GM19395 (cell line): ENCODE measurements around the gene TNXB.
"Not testable (repeated sequence)": the region's sequence is repeated elsewhere in the genome, so short reads cannot be mapped to it uniquely, and the experiment has no call there.

Source experiments
- ATAC-seq: cut with Tn5 transposase; IDR thresholded peaks from one replicate; pipeline ENCODE4 v1.9.1; 2021; ENCODE audit warnings: mild to moderate bottlenecking, moderate library complexity; ENCODE audit not compliant: unreplicated experiment

Gene TNXB

DNA sequence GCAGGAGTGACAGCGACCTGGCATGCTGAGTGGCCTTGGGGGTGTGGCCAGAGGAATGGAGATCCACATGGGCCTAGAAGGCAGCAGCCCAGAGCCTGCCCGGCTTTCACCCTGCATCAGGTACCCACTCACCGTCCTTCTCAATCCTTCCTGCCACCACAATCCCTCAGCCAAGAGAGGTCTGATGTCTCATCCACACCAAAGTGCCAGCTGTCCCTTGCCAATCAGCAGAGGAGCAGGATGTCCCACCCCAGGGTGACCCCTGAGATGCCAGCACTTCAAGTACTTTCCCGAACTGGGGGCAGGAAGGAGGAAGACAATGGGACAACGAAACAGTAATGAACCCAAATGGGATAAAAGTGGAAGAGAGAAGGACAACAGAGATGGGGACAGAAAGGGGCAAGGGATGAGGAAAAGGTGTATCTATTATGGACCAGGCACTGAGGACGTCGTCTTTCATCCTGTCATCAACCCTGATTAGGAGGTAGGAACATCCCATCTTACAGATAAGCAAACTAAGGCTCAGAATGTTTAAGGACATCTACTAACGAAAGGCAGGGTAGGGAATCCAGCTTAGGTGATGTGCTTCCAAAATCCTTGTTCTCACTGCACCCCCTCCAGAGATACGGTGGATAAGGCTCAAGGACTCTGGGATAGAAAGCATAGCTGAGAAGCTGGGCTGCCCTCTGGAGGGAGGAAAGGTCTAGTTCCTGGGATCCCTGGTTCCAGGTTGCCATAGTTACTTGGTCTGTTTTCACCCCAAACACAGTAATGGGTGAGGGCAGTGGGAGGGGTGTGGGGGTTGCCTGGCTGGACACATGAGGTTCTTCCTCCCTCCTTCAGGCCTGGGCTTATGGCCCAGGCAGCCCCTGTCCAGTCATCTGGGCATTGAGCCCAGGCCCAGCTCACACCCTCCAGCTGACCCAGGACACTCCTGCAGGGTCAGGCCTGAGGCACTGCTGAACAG, 4.5 kb upstream of the TNXB start:
- no peak for ATAC-seq

DNA sequence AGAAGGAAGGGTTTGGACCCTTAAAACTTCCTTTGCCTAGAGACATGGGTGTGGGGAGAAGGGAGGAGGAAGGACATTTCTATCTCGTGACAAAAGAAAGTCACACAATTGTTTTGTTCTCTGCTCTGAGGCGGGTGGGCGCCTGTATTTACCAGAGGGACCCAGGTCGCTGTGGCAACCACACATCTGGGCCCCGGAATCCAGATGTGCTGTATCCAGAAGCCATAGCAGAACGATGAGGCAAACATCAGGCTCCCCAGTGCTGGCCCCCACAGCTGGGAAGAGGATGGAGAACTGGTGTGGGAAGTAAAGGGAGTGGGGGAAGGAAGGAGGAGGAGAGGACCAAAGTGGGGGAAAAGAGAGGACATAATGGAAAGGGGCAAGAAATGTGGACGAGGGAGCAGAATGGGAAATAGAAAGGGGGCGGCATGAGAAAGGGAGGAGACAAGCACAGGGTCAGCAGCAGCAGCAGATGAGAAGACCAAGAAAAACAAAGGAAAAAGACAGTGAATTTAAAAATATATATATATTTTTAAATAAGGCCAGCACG, 3.4 kb upstream of the TNXB start:
- ATAC-seq = no peak

DNA sequence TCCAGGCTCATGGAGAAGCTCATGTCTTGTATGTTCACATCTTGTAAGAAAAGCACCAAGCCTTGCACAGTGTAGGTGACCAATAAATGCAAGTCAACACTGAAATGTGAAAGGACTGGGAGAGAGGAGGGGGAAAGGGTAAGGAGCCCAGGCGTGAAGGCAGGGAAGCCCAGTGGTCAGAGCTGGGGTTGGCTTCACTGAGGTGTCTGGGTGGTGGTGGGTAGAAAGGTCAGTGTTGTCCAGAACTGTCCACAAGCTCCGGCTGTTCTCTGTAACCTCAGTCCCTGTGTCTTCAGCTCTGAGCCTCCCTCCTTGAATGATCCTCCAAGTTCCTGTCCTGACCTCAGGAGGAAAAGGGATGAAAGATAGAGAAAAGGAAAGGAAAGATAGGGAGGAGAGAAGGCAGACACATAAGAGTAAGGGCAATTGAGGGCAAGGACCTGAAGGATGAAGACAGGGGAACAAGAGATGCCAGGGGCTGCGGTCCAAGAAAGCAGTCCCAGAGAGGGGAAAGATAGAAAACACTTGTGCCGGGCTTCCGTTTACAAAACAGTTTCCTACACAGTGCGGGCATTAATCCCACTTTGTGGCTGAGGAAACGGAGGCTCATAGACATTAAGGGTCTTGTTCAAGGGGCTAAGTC, 2.4 kb upstream of the TNXB start:
- no peak for ATAC-seq

DNA sequence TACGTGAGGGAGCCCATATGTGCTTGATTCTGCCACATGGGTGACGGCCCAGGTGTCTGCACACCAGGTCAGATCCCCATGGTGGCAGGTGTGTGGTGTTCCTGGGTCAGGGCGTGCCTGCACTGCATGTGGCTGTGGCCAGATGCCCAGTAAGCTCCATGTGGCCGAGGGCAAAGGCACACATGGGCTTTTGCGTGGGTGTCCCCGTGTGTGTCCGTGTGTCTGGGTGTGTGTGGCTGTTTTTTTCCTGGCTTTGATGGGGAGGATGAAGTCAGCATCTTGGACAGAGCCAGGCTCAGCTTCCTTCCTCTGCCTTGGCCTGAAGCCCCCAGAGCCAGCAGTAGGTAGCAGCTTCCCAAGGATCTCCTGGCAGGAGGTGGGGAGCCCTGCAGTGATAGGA, 1.5 kb upstream of the TNXB start:
- no peak for ATAC-seq

DNA sequence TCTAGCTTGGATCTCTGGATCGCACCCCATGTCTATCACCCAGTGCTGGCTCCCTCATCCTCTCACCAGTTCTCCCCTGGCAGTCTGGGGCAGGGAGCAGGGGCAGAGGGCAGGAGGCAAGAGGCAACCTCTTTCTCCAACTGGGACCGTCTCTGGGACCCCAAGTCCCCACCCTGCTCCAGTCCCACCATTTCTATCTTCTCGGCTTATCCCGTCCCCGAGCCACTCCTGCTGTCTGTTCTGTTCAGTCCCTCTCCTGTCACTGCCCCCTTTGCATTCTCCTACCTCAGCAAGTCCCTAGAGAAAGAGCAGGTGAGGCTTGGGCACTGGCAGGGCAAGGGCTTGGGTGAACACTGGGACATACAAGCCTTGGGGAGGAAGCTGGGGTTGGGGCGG, 625 bp upstream of the TNXB start:
- ATAC-seq = no peak

DNA sequence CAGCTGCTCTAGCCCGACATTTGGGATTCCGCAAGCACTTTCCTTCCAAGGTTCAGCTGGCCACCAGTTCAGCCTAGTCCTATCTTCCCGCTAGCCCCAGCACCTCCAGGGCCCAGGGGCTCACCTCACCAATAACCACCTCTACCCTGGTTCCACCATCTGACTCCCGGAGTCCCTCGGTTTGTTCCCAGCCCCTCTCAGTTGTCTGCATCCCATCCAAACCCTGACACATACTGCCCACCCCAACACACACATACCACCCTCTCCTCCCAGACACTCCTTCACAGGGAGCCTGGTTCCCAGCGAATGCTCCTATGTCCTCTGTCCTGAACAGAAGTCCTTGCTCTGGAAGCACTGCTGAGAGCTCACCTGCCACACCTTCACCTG, 418 bp downstream of the TNXB start:
- ATAC-seq = no peak

DNA sequence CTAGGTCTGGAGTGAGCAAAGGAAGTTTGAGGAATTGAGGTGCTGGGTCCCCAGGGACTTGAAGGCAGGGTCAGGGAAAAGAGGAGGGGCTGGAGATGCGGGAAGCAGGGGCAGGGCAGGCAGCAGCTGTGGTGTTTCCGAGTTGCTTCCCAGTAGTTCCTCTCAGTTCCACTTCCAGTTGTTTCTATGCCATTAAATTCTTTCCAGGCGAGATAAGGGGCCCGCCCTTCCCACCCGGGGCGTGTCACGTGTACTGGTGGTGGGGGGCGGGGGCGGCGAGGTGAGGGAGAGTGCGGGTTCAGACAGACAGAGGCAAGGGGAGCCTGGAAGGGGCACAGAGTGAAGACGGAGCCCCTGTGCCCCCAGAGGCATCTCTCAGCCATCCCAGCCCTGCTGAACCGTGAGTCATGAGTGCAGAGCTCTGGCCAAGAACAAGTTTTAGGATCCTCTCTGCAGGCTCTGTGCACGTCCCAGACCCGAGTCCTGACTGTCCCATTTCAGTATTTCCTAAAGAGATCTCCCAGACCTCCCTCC, 977 bp downstream of the TNXB start:
- no peak for ATAC-seq

DNA sequence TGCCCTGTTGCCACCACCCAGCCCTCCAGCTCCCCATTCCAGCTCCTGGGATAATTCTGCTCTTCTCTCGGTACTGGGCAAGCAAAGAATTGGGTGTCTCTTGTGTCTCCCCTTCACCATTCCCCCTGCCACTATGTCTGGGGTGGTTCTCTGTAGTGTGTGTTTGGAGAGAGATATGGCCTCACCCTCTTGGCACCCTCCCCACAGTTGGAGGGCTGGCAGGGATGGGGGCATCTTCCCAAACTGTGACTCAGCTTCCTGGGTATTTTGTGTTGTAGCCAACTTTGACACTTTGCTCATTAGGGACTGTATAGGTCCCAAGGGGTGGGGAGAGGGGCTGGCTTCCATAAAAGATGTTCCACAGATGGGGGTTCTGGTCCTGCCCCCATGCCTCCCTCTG, 1.7 kb downstream of the TNXB start:
- no peak for ATAC-seq

DNA sequence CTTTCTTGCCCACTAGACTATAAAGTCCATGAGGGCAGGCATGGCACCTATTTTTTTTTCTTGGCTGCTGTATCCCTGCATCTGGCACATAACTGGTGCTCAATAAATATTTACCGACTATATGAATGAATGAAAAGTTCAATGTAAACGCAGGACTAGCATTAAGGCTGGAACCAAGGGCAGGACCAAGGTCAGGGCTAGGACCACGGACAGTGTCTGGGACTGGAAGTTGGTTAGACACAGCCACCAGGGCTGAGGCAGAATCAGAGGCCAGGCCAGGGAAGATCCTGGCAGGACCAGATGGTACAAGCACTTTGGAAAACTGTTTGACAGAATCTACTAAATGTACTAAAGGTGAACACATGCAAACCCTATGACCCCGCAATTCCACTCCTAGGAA, 3.7 kb downstream of the TNXB start:
- no peak for ATAC-seq

DNA sequence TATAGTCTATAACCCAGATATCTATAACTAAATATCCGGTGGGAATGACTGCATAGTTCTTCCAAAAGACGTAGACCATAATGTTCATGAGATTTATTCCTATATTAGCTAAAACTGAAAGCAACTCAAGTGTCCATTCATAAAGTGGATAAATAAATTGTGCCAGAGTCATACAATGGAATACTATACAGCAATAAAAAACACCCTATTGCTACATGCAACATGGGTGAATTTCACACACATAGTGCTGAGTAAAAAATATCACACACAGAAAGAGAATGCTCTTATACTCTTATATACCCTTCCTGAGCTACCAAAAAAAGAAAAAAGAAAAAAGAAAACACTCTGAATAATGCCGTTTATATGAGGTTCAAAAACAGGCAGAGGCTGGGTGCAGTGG, 6.9 kb downstream of the TNXB start:
- ATAC-seq = no peak

DNA sequence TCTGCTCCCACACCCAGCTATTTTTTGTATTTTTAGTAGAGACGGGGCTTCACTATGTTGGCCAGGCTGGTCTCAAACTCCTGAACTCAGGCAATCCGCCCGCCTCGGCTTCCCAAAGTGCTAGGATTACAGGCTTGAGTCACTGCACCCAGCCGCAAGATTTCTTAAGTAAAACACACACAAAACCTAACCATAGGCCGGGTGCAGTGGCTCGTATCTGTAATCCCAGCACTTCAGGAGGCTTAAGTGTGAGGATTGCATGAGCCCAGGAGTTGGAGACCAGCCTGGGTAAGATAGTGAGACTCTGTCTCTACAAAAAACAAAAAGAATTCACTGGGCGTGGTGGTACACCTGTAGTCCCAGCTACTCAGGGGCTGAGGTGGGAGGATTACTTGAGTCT, 8.9 kb downstream of the TNXB start:
- not testable (repeated sequence) for ATAC-seq

DNA sequence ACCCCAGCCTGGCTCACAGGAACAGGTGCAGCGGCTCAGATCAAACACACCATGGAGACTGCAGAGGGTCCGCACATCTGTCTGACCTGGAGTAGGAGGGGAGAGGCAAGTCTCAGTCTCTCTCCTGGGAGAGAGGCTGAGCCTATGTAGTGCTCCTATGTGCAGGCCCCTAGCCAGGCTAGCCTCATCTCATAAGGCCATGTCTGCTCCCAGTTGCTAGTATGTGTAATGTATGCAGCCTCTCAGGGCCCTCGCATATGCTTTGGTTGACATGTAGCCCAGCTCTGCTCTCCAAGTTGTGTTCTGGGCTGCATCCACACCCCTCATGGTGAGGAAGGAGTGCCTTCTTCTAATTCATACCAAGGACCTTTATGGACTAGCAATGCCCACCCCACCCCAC, 11.8 kb downstream of the TNXB start:
- no peak for ATAC-seq

DNA sequence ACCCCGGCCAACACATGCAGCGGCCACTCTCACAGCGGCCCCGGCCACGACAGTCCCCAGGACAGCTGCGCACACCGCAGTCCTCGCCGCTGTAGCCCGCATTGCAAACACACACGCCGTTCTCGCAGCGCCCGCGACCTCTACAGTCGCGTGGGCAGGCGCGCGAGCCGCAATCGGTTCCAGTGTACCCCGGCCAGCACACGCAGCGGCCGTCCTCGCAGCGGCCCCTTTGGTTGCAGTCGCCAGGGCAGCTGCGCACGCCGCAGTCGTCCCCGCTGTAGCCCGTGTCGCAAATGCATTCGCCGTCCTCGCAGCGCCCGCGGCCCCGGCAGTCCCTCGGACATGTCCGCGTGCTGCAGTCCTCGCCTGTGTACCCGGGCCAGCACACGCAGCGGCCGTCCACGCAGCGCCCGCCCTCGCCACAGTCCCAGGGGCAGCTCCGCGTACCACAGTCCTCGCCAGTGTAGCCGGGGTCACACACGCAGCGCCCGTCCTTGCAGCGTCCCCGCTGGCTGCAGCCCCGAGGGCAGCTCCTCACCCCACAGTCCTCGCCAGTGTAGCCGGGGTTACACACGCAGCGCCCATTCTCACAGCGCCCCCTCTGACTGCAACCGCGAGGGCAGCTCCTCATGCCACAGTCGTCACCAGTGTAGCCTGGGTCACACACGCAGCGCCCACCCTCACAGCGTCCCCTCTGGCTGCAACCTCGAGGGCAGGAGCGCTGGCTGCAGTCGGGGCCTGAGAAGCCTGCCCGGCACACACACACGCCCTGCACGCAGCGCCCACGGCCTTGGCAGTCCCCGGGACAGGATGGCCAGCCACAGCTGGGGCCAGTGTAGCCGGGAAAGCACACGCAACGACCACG, 12.5 kb downstream of the TNXB start:
- ATAC-seq = no peak

DNA sequence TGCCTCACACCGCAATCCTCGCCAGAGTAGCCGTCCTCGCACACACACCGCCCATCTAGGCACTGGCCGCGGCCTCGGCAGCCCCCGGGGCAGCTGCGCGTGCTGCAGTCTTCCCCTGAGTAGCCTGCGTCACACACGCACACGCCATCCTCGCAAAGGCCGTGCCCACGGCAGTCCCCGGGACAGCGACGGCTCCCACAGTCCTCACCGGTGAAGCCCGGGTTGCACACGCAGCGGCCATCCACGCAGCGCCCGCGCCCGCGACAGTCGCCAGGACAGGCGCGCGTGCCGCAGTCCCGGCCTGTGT, 13.1 kb downstream of the TNXB start:
- no peak for ATAC-seq

DNA sequence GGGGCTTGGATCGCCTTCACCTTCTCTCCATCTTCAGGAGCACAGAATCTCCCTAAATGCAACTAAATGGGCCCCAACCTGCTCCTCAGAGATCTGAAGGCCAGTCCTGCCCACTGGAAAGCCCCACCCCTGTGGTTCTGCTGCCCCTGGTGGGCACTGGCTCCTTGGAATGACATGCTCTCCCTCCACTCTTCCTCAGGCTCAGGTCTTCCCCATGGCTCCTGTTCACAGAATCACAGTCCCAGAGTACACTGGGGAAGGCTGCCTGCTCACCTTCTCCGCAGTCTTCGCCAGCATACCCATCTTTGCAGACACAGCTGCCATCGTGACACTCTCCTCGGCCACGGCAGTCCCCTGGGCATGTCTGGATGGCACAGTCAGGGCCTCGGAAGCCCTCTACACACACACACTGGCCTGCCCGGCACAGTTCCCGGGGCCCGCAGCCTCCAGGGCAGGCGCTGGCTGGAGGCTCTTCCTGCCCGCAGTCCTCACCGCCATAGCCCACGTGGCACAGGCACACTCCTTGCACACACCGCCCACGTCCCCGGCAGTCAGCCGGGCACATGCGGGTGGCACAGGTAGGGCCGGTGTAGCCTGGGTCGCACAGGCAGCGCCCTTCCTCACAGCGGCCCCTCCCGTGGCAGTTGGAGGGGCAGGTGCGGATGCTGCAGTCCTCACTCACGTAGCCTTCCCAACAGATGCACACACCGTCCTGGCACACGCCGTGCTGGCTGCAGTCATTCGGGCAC, 13.6 kb downstream of the TNXB start:
- no peak for ATAC-seq

DNA sequence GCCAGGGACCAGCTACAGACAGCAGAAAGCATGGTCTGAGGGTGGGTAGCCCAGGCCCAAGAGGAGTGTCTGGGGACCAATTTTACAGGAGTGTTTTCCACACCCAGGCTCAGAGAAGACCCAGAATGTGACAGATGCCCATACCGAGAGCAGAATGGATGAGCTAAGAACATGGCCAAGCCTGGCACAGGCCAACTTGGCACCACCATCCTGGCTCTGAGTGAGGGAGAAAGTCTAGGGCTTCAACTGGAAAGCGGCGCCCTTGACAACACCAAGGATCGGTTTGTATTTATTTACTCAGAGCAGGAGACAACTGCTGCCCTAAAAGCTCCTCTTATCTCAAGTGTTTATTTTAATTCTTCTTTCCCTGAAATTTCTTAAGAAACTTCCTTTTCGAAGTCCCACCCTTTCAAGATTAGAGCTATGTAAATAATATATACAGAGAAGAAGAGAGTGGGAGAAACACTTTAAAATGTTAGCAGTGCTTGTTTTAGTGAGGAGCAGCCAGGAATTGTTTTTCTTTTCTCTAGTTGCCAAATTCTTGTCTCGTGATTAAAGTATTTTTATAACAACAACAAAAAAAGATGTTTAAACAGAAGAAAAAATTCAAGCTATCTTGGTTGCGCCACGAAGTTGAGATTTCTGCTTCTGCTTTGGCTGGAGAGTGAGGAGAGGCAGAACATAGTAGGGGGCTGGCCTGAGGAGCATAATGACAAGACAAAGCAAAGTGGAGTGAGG, 16.2 kb downstream of the TNXB start:
- ATAC-seq = no peak

DNA sequence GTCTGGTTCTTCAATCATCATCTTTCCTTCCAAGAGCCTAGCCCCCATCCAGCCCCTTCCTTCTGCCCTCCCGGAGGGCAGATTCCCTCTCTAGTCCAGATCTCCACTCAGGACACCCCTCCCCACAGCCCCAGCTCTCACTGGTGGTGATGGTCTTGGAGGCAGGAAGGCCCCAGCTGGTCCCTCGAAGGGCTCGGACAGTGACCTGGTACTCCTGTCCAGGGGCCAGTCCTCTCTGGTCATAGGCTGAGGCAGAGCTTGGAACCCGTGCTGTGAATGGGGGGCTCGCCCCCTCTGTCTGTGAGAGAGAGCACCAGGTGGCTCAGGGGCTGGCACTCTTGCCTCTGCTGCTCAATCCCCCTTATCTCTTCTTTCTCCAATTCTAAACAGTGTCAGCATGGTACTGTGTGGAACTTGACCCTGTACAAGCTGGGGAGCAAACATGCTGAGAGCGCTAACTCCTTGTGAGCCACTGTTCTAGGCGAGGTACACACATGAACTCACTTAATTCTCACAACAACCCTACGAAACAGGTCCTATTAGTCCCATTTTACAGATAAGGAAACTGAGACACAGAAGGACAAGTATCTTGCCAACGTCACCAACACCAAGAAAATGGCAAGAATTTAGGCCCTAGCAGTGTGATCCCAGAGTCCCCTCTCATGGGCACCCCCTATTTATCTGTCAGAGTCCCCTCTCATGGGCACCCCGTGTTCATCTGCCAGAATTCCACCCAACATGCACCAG, 19.9 kb downstream of the TNXB start:
- ATAC-seq = no peak

DNA sequence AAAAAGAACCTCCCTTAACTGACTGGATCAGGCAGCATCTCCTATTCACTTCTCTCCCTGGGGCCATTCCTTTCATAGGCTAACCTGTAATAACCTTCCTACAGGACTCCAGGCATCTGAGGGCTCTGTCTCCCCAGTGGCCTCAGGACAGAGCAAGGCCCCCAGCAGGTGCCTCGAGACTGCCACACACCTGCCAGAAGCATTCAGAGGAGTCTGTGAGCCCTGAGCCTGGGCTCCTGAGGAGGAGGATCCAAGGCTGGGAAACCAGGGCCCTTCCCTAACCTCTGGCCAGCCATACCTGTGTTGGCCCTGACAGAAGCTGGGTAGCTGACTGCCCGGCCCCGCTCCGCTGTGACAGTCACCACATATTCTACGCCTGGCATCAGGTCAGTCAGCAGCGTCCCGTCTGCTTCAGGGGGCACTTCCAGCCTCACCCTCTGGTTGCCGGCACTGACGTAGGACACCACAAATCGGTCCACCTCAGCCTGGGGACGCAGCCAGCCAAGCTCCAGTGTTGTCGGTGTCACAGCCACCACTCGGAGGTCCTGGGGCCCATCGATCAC, 20.6 kb downstream of the TNXB start:
- ATAC-seq = no peak
